PC-3 (cell line): ENCODE results near the gene ART4.

Experiments
- CTCF ChIP-seq: fragments of 300-600 bp; sonication (generic); conservative IDR thresholded peaks from 2 replicates; pipeline ENCODE4 v1.5.1; 2017; ENCODE audit warnings: antibody characterized with exemption, low read depth, mild to moderate bottlenecking, low read length
- EZH2 ChIP-seq: fragments of 300-600 bp; sonication (generic); IDR thresholded peaks from one replicate; pipeline ENCODE4 v1.6.1; 2017; ENCODE audit warnings: antibody characterized with exemption, mild to moderate bottlenecking, low read length; ENCODE audit not compliant: unreplicated experiment
- EZH2phosphoT487 ChIP-seq: fragments of 300-600 bp; sonication (generic); IDR thresholded peaks from 2 replicates; pipeline ENCODE4 v1.6.1; 2018; ENCODE audit warnings: mild to moderate bottlenecking, antibody characterized with exemption, low read length, borderline replicate concordance

GRCh38 chr12:14846042-14846587 is 2.8 kb upstream of the ART4 start:
- TF ChIP-seq CTCF (no peak), EZH2 (no peak), EZH2phosphoT487 (no peak)
